Neural progenitor cell (in vitro differentiated cells): ENCODE results near the gene MYOM3.

ENCODE experiments used
- CTCF ChIP-seq: fragments of 200-600 bp; sonication (generic); IDR thresholded peaks from 2 replicates; pipeline ENCODE4 v1.5.1; 2017; ENCODE audit warnings: antibody characterized with exemption, mild to moderate bottlenecking
- EZH2 ChIP-seq: fragments of 200-600 bp; sonication (generic); IDR thresholded peaks from 2 replicates; pipeline ENCODE4 v1.6.1; 2017; ENCODE audit warnings: antibody characterized with exemption, mild to moderate bottlenecking, moderate library complexity
- EZH2phosphoT487 ChIP-seq: fragments of 200-600 bp; sonication (generic); IDR thresholded peaks from 2 replicates; pipeline ENCODE4 v1.6.1; 2017; ENCODE audit warnings: antibody characterized with exemption

GRCh38 chr1:24127134-24127800 is 15.3 kb upstream of the MYOM3 start:
- TF ChIP-seq EZH2phosphoT487, result no peak
- no peak for TF ChIP-seq CTCF
- no peak for TF ChIP-seq EZH2
